ENCODE measurements around the gene MAVS.

MAVS gene

DNA sequence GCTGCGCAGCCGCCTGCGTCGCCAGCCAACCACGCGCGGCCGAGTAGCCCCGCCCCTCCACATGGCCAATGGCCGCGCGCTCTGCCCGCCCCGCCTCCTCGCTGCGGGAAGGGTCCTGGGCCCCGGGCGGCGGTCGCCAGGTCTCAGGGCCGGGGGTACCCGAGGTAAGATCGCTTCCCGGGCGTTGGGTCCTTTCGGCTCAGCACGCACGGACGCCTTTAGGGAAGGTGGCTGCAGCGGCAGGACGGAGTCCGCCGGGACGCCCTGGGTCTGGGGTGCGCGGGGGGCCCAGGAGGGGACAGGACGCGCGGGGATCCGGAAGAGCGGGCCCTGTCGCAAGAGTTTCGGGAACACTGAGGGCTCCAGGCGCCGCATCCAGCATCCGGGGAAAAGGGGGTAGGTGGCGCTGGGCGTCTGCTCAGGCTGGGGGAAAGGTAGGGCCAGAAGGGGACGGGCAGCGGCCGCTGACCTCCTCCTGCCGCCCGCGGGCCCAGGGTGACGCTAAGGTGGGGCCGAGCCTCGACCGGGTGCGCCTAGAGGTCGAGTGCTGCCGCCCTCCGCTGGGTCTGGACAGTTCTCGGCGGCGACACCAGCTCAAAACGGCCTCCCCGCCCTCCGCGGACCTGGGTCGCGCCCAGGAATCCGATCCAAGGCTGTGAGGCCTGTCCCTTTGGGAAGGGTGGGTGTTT, at the start of gene MAVS:
TSS of gene MAVS (plus strand) at position 95 of the 689 bp plus-strand sequence. CDS start 7,791 bp downstream, outside the sequence.
- DNase-seq (ENCODE audit: low read depth, low spot score): peak; percentile 93

DNA sequence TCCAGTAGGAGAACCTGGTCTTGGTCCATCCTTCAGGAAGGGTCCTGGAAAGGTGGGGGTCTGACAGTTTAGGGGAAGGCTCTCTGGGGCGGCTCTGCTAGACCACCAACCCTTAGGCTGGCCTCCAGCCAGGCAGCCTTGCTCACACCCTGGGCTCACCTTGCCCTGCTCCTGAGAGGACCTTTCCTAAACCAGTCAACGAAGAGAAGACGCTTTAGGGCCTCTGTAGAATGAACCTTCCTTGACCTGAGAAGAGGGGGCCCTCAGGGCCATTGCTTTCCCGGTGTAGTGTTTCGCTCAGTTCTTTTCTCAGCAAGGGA, 49.4 kb upstream of the MAVS start:
- DNase-seq (ENCODE audit: low read depth, low spot score): no peak

DNA sequence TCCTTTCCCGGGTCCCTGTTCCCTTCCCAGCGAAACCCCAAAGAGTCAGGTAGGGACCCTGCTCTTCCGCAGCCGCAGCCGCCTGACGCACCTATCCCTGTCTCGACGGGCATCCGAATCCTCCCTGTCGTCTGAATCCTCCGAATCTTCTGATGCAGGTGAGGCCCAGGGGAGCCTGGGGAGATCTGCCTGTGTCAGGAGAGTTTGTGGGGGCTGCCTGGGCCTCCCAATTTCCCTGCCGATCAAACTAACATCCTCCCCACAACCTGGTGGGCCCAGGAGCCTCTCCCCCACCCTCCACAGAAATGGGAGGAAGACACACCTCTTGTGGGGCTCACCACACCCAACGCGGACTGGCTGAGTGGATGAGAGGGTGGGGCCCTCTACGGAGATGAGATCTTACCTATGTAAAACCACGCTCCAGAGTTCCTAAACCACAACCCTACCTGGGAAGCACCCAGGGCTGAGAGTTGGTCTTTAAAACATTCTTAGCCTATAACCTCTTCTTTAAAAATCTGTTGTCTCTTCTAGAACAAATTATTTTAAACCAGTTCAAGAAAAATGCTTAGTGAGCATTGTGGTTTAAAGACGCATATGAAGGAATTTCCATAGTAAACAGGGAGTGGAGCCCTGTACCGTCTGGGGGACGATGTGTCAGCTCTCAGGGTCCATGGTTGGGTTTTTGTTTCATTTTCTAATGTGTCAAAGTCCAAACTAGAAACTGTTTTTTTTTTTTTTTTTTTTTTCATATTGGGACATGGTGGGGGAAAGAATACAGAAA, 48.9 kb upstream of the MAVS start:
- no peak for DNase-seq (ENCODE audit: low read depth, low spot score)

DNA sequence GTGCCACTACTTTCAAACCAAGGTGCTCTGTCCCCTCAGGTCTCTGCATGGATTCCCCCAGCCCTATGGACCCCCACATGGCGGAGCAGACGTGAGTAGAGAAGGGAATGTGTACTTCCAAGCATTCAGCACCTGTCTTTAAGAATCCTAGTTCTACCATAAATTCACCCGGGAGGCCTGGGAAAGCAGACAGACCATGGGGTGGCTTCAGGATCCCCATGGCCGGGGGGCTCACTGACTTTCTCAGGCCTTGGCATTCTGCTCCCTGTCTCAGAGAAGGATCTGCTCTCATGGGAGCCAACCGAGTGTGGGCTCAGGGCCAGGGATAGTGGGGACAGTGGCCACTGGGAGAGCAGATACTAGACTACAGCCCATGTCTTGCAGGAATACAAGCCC, 48.3 kb upstream of the MAVS start:
- DNase-seq (ENCODE audit: low read depth, low spot score): no peak

DNA sequence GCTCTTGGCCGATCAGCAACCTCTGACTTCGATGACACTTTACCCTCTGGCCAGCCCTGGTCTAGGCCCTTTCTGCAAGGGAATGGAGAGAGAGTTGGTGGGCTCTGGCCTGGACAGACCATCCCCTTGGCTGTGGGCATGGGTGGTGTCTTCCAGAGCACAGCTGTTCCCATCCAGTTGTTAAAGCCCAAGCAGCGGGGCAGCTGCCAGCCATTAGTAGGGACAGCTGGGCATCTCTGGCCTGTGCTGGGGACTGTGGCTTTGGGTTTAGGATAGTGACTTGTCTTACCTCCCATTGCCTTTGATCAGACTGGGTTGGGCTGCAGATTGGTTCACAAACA, 47.8 kb upstream of the MAVS start:
- no peak for DNase-seq (ENCODE audit: low read depth, low spot score)

DNA sequence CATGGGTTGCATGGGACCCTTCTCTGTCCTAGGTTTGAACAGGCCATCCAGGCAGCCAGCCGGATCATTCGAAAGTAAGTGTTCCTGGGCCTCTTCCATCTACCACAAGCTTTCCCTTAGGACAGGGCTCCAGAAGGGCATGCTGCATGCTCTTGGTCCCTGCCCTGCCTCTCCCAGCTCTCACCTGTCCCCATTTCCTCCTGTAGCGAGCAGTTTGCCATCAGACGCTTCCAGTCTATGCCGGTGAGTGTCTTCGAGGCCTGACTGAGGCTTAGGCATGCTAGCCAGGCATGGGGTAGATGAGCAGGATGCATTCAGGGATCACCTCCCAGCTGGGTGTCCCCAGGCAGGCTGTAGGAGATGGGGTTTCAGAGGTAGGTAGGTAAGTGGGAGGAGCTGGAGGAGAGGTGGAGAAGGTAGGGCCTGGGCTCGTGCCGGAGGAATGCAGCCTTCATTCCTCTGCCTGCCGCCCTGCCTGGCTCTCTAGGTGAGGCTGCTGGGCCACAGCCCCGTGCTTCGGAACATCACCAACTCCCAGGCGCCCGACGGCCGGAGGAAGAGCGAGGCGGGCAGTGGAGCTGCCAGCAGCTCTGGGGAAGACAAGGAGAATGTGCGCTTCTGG, 46.3 kb upstream of the MAVS start:
- no peak for DNase-seq (ENCODE audit: low read depth, low spot score)

DNA sequence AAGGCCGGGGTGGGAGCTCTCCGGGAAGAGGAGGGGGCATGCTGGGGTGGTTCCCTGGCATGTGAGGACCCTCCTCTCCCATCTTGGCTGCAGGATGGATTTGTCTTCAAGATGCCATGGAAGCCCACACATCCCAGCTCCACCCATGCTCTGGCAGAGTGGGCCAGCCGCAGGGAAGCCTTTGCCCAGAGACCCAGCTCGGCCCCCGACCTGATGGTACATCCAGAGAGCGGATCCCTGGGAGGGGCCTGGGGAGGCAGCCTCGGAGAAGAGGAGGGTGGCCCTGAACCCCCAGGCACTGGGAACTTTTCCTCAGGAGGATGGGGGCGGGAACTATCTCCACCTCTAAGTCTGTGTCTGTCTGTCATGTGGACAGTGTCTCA, 45.8 kb upstream of the MAVS start:
- no peak for DNase-seq (ENCODE audit: low read depth, low spot score)

DNA sequence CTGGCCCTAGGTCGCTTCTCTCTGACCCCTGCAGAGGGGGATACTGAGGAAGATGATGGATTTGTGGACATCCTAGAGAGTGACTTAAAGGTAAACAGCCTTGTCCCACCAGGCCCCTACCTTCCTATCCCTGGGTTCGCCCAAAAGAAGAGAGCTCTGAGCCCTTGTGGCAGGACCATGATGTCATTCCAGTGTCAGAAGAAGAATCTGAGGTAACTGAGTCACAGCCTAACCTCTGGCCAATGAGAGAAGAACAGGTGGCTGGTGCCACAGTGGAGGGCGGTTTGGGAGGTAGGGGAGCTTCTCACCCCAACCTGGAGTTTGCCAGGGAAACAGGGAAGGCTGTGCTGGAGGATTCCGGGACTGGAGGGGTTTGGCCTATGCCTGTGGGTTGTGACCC, 45.3 kb upstream of the MAVS start:
- DNase-seq (ENCODE audit: low read depth, low spot score): no peak

DNA sequence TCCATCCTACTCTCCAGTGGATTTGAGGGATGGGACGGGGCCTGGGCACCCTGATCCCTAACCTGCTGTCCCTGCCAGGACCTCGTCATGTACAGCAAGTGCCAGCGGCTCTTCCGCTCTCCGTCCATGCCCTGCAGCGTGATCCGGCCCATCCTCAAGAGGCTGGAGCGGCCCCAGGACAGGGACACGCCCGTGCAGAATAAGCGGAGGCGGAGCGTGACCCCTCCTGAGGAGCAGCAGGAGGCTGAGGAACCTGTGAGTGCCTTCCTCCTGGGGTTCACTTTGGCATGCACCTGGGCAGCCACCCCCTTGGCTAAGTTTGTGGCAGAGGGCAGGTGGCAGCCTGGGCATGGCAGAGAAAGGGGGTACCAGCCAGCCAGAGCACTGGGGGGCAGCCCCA, 44.8 kb upstream of the MAVS start:
- DNase-seq (ENCODE audit: low read depth, low spot score): no peak

DNA sequence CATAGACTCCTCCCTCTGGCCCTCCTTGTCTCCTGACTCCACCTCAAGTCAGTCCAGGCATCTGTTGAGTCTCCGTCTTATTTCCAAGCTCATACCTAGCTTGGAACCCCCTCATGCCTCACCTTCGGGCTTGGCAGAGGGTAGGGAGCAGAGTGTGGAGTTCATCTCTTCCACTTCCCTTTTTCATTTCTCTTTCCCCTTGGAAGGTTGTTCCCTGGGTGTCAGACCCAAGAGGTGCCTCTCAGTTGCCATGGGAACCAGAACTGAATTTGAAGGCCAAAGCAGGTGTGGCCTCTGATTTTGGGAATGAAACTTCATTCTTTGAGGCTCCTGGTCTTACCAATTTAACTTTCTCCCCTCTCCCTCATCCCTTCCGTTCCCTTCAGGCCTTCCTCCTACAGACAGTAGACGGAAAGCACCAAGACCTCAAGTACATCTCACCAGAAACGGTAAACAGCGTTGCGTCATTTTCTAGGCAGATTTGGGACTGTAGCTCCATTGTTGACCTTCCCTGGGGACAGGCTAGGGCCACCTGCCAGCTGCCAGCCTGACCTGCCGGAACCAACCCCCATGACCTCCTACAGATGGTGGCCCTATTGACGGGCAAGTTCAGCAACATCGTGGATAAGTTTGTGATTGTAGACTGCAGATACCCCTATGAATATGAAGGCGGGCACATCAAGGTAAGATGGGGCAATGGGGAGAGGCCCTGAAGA, 44.0 kb upstream of the MAVS start:
- DNase-seq (ENCODE audit: low read depth, low spot score): no peak

DNA sequence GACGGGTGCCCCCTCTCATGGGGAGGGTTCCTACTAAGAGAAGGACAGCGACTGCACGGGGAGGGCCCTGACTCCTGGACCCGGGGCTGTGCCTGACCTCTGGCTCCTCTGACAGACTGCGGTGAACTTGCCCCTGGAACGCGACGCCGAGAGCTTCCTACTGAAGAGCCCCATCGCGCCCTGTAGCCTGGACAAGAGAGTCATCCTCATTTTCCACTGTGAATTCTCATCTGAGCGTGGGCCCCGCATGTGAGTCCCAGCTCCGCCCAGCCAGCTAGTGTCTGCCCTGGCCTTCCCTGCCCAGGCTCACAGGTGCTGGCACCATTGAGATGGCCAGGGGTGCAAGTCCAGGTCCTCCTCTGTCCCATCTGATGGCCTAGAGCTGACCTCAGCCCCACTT, 43.3 kb upstream of the MAVS start:
- no peak for DNase-seq (ENCODE audit: low read depth, low spot score)

DNA sequence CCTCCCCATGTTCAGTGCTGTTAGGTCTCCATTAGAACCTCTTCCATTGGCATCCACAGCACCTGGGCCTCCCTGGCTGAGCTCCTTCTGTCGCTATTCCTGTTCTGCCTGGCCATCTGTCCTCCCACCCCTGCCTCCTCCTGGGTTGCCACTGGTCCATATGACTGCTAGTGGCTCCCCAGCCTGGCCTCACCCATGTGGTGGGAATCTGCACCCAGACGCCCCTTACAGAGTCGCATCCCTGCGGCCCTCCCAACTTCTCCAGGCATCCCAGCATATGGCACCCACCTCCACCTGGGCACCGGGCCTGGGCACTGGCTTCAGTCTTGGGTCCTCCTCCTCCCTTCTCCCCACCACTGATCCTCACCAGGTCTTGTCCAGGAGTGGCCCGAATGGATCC, 42.8 kb upstream of the MAVS start:
- no peak for DNase-seq (ENCODE audit: low read depth, low spot score)

DNA sequence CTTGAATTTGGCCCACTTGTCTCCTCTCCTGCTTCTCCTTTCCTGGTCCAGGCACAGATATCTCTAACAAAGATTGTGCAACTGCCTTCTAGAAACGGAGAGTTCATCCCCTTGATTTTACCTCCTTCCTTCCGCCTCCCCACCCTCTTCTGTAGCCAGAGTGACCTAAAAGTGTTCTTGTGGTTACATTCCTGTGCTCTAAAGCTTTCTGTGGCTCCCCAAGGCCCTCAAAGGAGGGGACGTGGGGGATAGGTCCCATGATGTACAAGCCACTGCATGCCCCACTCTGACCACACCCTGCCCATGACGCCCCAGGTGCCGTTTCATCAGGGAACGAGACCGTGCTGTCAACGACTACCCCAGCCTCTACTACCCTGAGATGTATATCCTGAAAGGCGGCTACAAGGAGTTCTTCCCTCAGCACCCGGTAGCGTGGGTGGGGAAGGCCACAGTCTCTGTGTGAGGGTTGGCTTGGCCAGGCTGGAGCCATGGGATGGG, 42.3 kb upstream of the MAVS start:
- no peak for DNase-seq (ENCODE audit: low read depth, low spot score)

DNA sequence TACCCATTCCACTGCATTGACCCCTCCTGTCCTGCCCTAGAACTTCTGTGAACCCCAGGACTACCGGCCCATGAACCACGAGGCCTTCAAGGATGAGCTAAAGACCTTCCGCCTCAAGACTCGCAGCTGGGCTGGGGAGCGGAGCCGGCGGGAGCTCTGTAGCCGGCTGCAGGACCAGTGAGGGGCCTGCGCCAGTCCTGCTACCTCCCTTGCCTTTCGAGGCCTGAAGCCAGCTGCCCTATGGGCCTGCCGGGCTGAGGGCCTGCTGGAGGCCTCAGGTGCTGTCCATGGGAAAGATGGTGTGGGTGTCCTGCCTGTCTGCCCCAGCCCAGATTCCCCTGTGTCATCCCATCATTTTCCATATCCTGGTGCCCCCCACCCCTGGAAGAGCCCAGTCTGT, 41.9 kb upstream of the MAVS start:
- no peak for DNase-seq (ENCODE audit: low read depth, low spot score)

DNA sequence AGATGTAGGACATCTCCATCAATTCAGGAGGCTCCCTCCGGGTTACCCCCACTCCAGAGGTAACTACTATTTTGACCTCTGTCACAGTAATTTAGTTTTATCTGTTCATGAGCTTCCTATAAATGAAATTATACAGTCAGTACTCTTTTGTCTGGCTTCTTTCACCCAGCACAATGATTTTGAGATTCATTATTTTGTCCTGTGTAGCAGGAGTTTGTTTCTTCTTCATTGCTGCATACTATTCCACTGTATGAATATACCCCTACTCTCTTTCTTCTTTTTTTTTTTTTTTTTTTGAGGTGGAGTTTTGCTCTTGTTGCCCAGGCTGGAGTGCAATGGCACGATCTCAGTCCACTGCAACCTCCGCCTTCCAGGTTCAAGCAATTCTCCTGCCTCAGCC, 38.1 kb upstream of the MAVS start:
- no peak for DNase-seq (ENCODE audit: low read depth, low spot score)

DNA sequence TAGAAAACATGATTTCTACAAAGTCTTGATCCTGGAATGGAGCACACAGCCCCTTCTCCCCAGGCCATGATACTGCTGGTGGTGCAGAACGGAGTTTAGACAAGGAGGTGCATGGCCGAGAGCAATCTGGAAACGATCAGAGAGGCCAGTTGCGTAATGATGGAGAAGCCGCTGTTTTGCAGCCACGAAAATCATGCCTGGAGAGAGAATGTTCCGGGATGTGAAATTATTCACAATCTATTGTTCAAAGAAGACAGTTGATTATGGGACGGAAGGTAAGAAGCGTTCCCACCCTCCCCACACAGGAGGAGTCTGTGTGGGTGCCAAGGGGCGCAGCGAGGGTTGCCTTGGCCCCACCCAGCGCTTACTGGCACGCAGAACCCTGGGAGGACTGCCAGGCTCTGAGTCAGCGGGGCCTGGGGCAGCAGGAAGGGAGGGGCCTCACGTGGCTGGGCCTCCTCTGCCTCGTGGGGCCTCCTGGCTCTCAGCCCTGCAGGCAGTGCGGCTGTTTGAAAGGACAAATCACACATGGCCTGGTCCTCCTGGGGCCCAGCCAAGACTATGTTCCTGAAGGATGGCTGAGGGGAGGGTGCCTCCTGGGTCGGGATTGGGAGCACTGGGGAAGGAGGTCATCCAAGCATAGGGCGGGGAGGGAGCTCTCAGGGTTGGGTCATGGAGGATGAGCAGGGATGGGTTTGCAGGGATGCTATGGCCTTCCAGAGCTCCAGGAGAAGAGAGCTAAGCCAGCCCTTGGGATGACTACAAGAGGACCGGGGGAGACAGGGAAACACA, 35.0 kb upstream of the MAVS start:
- peak; percentile 100 for DNase-seq (ENCODE audit: low read depth, low spot score)

DNA sequence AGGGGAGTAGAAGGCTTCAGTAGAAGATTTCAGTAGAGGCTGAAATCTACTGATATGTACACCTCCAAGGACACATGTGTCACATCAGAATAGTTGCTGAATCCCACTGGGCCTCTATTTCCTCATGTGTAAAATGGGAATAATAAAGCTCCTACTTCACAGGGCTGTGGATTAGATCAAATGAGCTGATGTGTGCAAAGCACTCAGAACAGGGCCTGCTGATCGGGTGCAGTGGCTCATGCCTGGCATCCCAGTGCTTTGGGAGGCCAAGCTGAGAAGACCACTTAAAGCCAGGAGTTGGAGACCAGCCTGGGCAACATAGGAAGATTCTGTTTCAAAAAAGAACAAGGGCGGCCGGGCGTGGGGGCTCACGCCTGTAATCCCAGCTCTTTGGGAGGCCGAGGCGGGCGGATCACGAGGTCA, 34.4 kb upstream of the MAVS start:
- DNase-seq (ENCODE audit: low read depth, low spot score): no peak

DNA sequence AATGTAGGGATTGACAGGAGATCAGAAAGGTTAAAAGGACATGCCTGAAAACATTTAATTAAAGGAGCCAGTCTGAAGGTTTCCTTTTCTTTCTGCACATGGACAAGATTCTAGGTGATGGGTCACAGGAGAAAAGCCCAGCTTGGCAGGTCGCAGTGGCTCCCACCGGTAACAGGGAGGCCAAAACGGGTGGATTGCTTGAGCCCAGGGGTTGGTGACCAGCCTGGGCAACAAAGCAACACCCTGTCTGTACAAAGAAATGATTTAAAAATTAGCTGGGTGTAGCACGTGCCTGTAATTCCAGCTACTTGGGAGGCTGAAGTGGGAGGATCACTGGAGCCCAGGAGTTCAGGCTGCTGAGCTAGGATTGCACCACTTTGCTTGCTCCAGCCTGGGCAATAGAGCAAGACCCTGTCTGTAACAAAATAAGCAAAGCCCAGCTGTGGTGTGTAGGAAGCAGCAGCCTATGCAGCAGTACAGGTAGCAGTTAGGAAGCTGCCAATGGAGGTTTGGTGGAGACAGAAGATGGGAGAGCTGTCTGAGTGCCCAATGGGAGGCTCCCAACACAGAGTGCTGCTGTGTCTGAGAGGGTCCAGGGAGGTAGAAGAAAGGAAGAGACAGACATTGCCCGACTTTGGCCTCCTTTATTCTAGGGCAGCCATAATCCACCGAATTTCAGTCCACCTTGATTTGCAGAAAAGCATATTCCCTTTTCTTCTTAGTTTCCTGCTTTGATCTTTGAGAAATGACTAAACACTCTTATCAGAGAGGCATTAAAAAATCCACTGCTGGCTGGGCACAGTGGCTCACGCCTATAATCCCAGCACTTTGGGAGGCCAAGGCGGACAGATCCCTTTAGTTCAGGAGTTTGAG, 33.4 kb upstream of the MAVS start:
- no peak for DNase-seq (ENCODE audit: low read depth, low spot score)

DNA sequence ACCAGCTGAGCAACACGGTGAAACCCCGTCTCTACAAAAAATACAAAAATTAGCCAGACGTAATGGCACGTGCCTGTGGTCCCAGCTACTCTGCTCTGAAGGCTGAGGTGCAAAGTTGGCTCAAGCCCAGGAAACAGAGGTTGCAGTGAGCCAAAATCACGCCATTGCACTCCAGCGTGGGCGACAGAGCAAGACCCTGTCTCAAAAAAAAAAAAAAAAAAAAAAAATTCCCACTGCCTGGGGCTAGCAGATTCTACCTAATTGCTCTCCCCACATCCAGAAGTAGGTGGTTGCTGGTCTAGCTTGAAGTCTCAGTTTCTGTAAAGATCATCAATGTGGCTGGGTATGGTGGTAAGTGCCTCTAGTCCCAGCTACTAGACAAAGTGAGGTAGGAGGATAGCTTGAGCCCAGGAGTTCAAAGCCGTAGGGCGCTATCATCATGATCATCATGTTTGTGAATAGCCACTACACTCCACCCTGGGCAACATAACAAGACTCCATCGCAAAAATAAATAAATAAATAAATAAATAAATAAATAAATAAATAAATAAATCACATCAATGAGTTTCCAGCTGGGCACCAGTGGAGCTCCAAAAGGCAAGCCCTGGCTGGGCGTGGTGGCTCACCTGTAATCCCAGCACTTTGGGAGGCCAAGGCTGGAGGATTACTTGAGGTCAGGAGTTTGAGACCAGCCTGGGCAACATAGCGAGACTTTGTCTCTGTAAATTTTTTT, 32.6 kb upstream of the MAVS start:
- no peak for DNase-seq (ENCODE audit: low read depth, low spot score)

DNA sequence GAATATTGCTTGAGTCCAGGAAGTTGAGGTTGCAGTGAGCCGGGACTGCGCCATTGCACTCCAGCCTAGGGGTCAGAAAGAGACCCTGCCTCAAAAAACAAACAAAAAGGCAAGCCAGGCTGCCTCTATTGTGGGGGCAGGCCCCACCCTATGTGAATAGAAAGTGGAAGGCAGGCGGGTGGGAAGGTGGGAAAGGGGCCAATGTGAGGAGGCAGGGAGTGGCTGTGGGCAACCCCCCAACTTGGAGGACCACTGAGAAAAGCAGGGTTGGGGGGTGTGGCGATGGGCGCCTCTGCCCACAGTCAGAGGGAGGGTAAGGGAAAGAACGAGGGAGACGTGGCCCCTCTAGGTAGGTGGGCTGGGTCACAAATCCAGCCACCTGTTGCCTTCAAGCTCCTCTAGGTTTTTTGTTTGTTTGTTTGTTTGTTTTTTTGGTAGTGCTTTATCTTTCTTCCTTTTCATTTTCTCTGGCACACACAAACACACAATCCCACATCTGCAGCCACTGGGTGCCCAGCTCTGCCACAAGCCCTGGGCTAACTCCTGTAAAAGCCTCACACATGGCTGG, 31.6 kb upstream of the MAVS start:
- no peak for DNase-seq (ENCODE audit: low read depth, low spot score)

Measured in astrocyte of the hippocampus (primary cell).